Amygdala (tissue), 56 donors: ENCODE results near the gene CTNNA2.
A peak's percentile ranks its signal among the peaks of the same experiment; 100 is the strongest.
"Not testable (repeated sequence)": the region's sequence is repeated elsewhere in the genome, so short reads cannot be mapped to it uniquely, and the experiment has no call there.

Experiments used
- DNase-seq, 56 donors: peaks; one replicate each; lab custom pipeline; 2025; lab: John Stamatoyannopoulos, UW

Gene CTNNA2

GRCh38 chr2:80167284-80167808 lies 654.5 kb downstream of the CTNNA2 start:
- DNase-seq, result no peak

GRCh38 chr2:80168037-80168436 lies 655.2 kb downstream of the CTNNA2 start:
- DNase-seq, result no peak

GRCh38 chr2:80168801-80169200 lies 656.0 kb downstream of the CTNNA2 start:
- no peak for DNase-seq

GRCh38 chr2:80169811-80170594 lies 657.2 kb downstream of the CTNNA2 start:
- DNase-seq, result no peak

GRCh38 chr2:80185091-80185490 lies 672.2 kb downstream of the CTNNA2 start:
- no peak for DNase-seq

- DNase-seq, result no peak
These were observed 673.4 kb downstream of the CTNNA2 start for GRCh38 chr2:80186262-80186661.

- DNase-seq, result peak in 2 of 56 donors; percentile 0 to 6
These were observed 674.3 kb downstream of the CTNNA2 start for GRCh38 chr2:80187156-80187555.

GRCh38 chr2:80190166-80190565 lies 677.3 kb downstream of the CTNNA2 start:
- no peak for DNase-seq

- no peak for DNase-seq
These were observed 680.7 kb downstream of the CTNNA2 start for GRCh38 chr2:80193566-80193965.

- no peak for DNase-seq
These were observed 682.2 kb downstream of the CTNNA2 start for GRCh38 chr2:80195034-80195433.

GRCh38 chr2:80198042-80198441 lies 685.2 kb downstream of the CTNNA2 start:
- no peak for DNase-seq

- DNase-seq, result no peak
These were observed 686.7 kb downstream of the CTNNA2 start for GRCh38 chr2:80199504-80199903.

- DNase-seq, result not testable (repeated sequence)
These were observed 691.1 kb downstream of the CTNNA2 start for GRCh38 chr2:80203929-80204328.

- no peak for DNase-seq
These were observed 692.6 kb downstream of the CTNNA2 start for GRCh38 chr2:80205498-80205897.

- DNase-seq, result no peak
These were observed 696.6 kb downstream of the CTNNA2 start for GRCh38 chr2:80209458-80209857.

- DNase-seq, result no peak
These were observed 704.6 kb downstream of the CTNNA2 start for GRCh38 chr2:80217446-80217845.

GRCh38 chr2:80222644-80223043 lies 709.8 kb downstream of the CTNNA2 start:
- no peak for DNase-seq

- no peak for DNase-seq
These were observed 718.6 kb downstream of the CTNNA2 start for GRCh38 chr2:80231421-80231820.

GRCh38 chr2:80233333-80233732 lies 720.5 kb downstream of the CTNNA2 start:
- no peak for DNase-seq

GRCh38 chr2:80238692-80239469 lies 726.0 kb downstream of the CTNNA2 start:
- peak in 14 of 56 donors; percentile 2 to 42 (median 5) for DNase-seq

- peak in 1 of 56 donors; percentile 2 for DNase-seq
These were observed 729.6 kb downstream of the CTNNA2 start for GRCh38 chr2:80242355-80242910.
